Mammary epithelial cell (primary cell): ENCODE measurements around the gene CACNB1.

Experiments
- EZH2 ChIP-seq: IDR thresholded peaks from 2 replicates; pipeline ENCODE4 v1.6.1; 2012; ENCODE audit warnings: low read length, inconsistent platforms, borderline replicate concordance
- TF ChIP-seq, protein P1 (sequence below), 2 donors: IDR thresholded peaks in 1 of 2; conservative IDR thresholded peaks in 1 of 2; 2 replicates each; pipeline ENCODE4 v1.5.1; 2011 to 2012; ENCODE audit warnings: inconsistent platforms in 2 of 2, low read length in 2 of 2, mild to moderate bottlenecking in 2 of 2, control low read depth in 1 of 2, low read depth in 1 of 2; ENCODE audit not compliant: insufficient read depth in 1 of 2; ENCODE audit errors: extremely low read depth in 1 of 2

DNA sequence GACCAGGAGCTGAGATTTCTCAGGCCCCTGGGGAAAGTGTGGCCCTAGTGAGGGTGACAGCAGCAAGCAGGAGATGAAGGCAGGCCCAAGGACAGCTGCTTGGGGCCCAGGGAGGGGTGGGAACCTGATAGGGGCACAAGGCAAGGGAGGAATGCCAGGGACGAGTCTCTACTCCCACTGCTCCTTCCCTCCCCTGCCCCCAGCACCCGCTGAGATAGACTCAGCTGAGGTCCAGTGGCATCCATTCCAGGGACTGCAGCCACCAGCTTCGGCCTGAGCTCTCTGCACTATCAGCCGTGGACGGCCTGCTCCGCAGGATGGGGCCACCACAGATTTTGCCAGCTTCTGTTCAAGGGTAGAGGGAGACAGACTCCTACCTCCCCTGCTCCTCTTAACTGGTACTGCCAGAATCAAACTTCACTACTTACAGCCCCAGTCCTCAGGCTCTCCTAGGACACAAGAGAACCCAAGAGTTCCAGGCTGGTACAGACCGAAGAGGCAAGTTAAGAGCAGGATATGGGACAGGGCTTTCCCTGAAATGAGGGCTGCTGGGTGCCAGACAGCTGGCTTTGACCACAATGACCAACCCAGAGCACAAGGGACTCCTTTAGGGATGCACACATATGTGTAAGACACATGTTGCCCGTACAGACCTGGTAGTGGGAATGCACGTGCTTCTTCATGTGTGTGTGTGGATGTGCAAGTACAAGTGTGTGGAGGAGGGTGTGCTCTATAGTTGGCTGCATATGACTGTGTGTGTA is 5.5 kb downstream of the CACNB1 start:
- TF ChIP-seq, protein P1, sequence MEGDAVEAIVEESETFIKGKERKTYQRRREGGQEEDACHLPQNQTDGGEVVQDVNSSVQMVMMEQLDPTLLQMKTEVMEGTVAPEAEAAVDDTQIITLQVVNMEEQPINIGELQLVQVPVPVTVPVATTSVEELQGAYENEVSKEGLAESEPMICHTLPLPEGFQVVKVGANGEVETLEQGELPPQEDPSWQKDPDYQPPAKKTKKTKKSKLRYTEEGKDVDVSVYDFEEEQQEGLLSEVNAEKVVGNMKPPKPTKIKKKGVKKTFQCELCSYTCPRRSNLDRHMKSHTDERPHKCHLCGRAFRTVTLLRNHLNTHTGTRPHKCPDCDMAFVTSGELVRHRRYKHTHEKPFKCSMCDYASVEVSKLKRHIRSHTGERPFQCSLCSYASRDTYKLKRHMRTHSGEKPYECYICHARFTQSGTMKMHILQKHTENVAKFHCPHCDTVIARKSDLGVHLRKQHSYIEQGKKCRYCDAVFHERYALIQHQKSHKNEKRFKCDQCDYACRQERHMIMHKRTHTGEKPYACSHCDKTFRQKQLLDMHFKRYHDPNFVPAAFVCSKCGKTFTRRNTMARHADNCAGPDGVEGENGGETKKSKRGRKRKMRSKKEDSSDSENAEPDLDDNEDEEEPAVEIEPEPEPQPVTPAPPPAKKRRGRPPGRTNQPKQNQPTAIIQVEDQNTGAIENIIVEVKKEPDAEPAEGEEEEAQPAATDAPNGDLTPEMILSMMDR (conservative IDR thresholded peaks at IDR 0.05 in 1 of 2, IDR thresholded peaks at IDR 0.05 in 1 of 2; ENCODE audit: extremely low read depth in 1 of 2, insufficient read depth in 1 of 2, low read depth in 1 of 2, low read length in 2 of 2), result no peak
- no peak for TF ChIP-seq EZH2
